K562 (cell line): ENCODE data around the gene ADGRB2. TPM values are rescaled to one million over a fixed set of nuclear protein-coding genes. Genes with fewer than 3 reads are reported as not detected.

Experiments
- BRF1 ChIP-seq: IDR thresholded peaks from 3 replicates; pipeline ENCODE4 v1.6.1; 2011; ENCODE audit warnings: borderline replicate concordance, mild to moderate bottlenecking; ENCODE audit not compliant: insufficient read length; ENCODE audit errors: extremely low read depth
- CREB1 ChIP-seq, 2 experiments: sonication (generic) in 1 of 2; formaldehyde crosslinking in 1 of 2; IDR thresholded peaks; 2 replicates each; pipeline versions ENCODE4 v1.6.1 to v1.8.0; 2012 to 2022; ENCODE audit warnings: inconsistent platforms in 1 of 2, mild to moderate bottlenecking in 1 of 2, missing genetic modification reagents in 1 of 2, moderate library complexity in 1 of 2
- FIP1L1 ChIP-seq: fragments of 200-400 bp; formaldehyde crosslinking; IDR thresholded peaks from 2 replicates; pipeline ENCODE4 v1.6.1; 2018; ENCODE audit warnings: mild to moderate bottlenecking, low read depth, low read length; ENCODE audit not compliant: poor library complexity, severe bottlenecking
- HSF4 ChIP-seq: fragments of 250-450 bp; sonication (Bioruptor Pico); IDR thresholded peaks from 2 replicates; pipeline ENCODE4 v2.1.2; 2022; ENCODE audit warnings: mild to moderate bottlenecking, moderate library complexity, borderline replicate concordance
- JUNB ChIP-seq: fragments of 450-650 bp; formaldehyde crosslinking; conservative IDR thresholded peaks from 2 replicates; pipeline ENCODE4 v1.4.0; 2020; ENCODE audit warnings: mild to moderate bottlenecking
- MCM5 ChIP-seq: fragments of 450-650 bp; IDR thresholded peaks from 2 replicates; pipeline ENCODE4 v1.6.1; 2016; ENCODE audit warnings: low read depth
- NRF1 ChIP-seq, 2 experiments: fragments of 450-650 bp; IDR thresholded peaks in 1 of 2; conservative IDR thresholded peaks in 1 of 2; 2 replicates each; pipeline ENCODE4 v1.6.1; 2014; ENCODE audit warnings: mild to moderate bottlenecking in 2 of 2
- POU5F1 ChIP-seq: fragments of 150-350 bp; IDR thresholded peaks from 2 replicates; pipeline ENCODE4 v1.6.1; 2014; ENCODE audit warnings: borderline replicate concordance, low read length, low read depth, mild to moderate bottlenecking; ENCODE audit not compliant: partially characterized antibody
- RBM34 ChIP-seq: fragments of 200-400 bp; formaldehyde crosslinking; IDR thresholded peaks from 2 replicates; pipeline ENCODE4 v1.6.1; 2018; ENCODE audit warnings: low read length, borderline replicate concordance; ENCODE audit not compliant: insufficient read depth
- SIN3A ChIP-seq, 2 experiments: fragments of 150-350 bp in 1 of 2; IDR thresholded peaks; 2 replicates each; pipeline ENCODE4 v1.6.1; 2011 to 2016; ENCODE audit warnings: borderline replicate concordance in 2 of 2, low read depth in 2 of 2, low read length in 2 of 2, mild to moderate bottlenecking in 2 of 2, moderate library complexity in 2 of 2; ENCODE audit not compliant: control insufficient read depth in 1 of 2
- SRSF1 ChIP-seq: fragments of 200-400 bp; formaldehyde crosslinking; IDR thresholded peaks from 2 replicates; pipeline ENCODE4 v1.6.1; 2017; ENCODE audit warnings: mild to moderate bottlenecking, low read depth, low read length, moderate library complexity
- TOE1 ChIP-seq, 2 experiments: fragments of 450-650 bp in 1 of 2; sonication (generic) in 1 of 2; formaldehyde crosslinking in 1 of 2; IDR thresholded peaks; 2 replicates each; pipeline versions ENCODE4 v1.7.1 to v1.8.0; 2016 to 2022; ENCODE audit warnings: borderline replicate concordance in 2 of 2, mild to moderate bottlenecking in 2 of 2, antibody characterized with exemption in 1 of 2, inconsistent platforms in 1 of 2, low read depth in 1 of 2, missing genetic modification reagents in 1 of 2, moderate library complexity in 1 of 2
- ZNF143 ChIP-seq: sonication (generic); formaldehyde crosslinking; IDR thresholded peaks from 2 replicates; pipeline ENCODE4 v1.9.0; 2022; ENCODE audit warnings: mild to moderate bottlenecking, missing genetic modification reagents
- ZNF212 ChIP-seq: fragments of 450-650 bp; formaldehyde crosslinking; IDR thresholded peaks from 2 replicates; pipeline ENCODE4 v1.4.0; 2020; ENCODE audit warnings: mild to moderate bottlenecking
- ZNF311 ChIP-seq: fragments of 250-450 bp; sonication (Bioruptor Pico); IDR thresholded peaks from 2 replicates; pipeline ENCODE4 v1.4.0; 2020; ENCODE audit warnings: mild to moderate bottlenecking, moderate library complexity
- polyA plus RNA-seq, 8 experiments: library from polyadenylated mRNA; depleted of rRNA in 4 of 8; stranded (reverse) in 5 of 8; unstranded in 3 of 8; fragments of >200 nt; fragmentation: Nextera tagmentation in 2 of 8; fragmentation: Illumina TruSeq in 1 of 8; extraction: Ambion mirVana in 2 of 8; extraction: Trizol in 1 of 8; gene quantifications; 2 replicates each; pipeline versions ENCODE4 v1.2.1 to v1.2.3, GENCODE V29; 2011 to 2014; ENCODE audit warnings: inconsistent platforms in 1 of 8, missing spikeins in 1 of 8
- total RNA-seq, 7 experiments: library from RNA; depleted of rRNA in 6 of 7; stranded (reverse); fragments of >200 nt in 6 of 7; fragmentation: Illumina TruSeq in 2 of 7; extraction: Trizol in 2 of 7; gene quantifications; 2 replicates each; pipeline versions ENCODE4 v1.2.1 to v1.2.3, GENCODE V29; 2011 to 2021; ENCODE audit warnings: low replicate concordance in 1 of 7
- TF ChIP-seq, protein P1 (sequence below): fragments of 250-450 bp; sonication (Bioruptor Pico); IDR thresholded peaks from 2 replicates; pipeline ENCODE4 v1.5.0; 2022; ENCODE audit warnings: mild to moderate bottlenecking
- TF ChIP-seq, protein P2 (sequence below): fragments of 250-450 bp; sonication (Bioruptor Pico); IDR thresholded peaks from 2 replicates; pipeline ENCODE4 v1.4.0; 2020; ENCODE audit warnings: borderline replicate concordance
- TF ChIP-seq, protein P3 (sequence below): sonication (generic); formaldehyde crosslinking; IDR thresholded peaks from 2 replicates; pipeline ENCODE4 v1.8.0; 2022; ENCODE audit warnings: mild to moderate bottlenecking, missing genetic modification reagents

ADGRB2 gene
- total and polyA plus RNA-seq, 9 of the 15 experiments (the other 6 are each of a cell fraction or from before 2014, with no cell fraction given) = 0.04 to 0.23 (median 0.20) TPM; not detected in 2

DNA sequence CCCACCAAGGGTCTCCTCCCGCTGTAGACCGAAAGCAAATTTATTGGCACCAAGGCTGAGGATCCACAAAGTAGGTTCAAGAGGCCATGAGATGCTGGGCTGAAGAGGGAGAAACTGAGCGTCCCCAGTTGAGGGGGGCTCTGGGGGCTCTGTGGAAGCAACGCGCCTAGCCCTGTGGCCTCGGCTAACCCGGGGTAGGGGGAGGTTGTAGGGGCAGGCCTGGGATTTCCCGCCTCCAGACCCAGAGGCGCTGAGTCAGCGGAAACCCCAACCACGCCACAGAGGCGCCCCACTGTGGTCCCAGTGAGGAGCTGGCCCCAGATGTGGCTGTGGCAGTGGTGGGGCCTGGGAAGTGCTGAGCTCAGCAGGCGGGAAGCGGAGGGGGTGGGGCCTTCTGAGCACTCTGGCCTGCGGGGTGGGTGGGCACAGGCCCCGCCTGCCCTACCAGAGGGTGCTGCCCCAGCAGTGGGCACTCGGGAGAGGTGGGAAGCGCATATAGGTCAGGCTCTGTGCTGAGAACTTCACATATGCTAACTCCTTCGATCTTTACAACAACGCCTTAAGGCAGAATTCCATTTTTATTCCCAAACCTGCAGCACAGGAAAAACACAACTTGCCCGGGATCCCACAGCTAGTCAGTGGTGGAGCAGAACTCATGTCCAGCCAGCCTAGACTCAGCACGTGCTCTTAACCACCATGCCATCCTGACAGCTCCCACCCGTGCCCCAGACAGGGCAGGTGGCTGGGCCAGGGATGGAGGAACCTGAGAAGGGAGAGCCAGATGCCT lies 58.9 kb downstream of the ADGRB2 start (continued):
- TF ChIP-seq CREB1 (IDR thresholded peaks at IDR 0.05) (no peak), CREB1 (CRISPR knock-in tag; IDR thresholded peaks at IDR 0.05) (no peak), MCM5 (no peak), SIN3A (IDR thresholded peaks at IDR 0.05; ENCODE audit: borderline replicate concordance in 2 of 2, control insufficient read depth in 1 of 2, low read depth in 2 of 2, low read length in 2 of 2) (no peak), FIP1L1 (no peak), ZNF143 (CRISPR knock-in tag) (no peak), RBM34 (no peak), ZNF212 (no peak), POU5F1 (no peak), ZNF311 (no peak), SRSF1 (no peak), HSF4 (CRISPR knock-in tag) (no peak), JUNB (CRISPR knock-in tag) (no peak), TOE1 (IDR thresholded peaks at IDR 0.05; ENCODE audit: borderline replicate concordance) (peak; percentile 42; the same call in 1 of the 2 replicates), TOE1 (CRISPR knock-in tag; IDR thresholded peaks at IDR 0.05; ENCODE audit: borderline replicate concordance, low read depth) (no peak), NRF1 (conservative IDR thresholded peaks at IDR 0.05 in 1 of 2, IDR thresholded peaks at IDR 0.05 in 1 of 2) (no peak), BRF1 (no peak)
- TF ChIP-seq, protein P1, sequence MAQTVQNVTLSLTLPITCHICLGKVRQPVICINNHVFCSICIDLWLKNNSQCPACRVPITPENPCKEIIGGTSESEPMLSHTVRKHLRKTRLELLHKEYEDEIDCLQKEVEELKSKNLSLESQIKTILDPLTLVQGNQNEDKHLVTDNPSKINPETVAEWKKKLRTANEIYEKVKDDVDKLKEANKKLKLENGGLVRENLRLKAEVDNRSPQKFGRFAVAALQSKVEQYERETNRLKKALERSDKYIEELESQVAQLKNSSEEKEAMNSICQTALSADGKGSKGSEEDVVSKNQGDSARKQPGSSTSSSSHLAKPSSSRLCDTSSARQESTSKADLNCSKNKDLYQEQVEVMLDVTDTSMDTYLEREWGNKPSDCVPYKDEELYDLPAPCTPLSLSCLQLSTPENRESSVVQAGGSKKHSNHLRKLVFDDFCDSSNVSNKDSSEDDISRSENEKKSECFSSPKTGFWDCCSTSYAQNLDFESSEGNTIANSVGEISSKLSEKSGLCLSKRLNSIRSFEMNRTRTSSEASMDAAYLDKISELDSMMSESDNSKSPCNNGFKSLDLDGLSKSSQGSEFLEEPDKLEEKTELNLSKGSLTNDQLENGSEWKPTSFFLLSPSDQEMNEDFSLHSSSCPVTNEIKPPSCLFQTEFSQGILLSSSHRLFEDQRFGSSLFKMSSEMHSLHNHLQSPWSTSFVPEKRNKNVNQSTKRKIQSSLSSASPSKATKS (CRISPR knock-in tag) = no peak
- TF ChIP-seq, protein P2, sequence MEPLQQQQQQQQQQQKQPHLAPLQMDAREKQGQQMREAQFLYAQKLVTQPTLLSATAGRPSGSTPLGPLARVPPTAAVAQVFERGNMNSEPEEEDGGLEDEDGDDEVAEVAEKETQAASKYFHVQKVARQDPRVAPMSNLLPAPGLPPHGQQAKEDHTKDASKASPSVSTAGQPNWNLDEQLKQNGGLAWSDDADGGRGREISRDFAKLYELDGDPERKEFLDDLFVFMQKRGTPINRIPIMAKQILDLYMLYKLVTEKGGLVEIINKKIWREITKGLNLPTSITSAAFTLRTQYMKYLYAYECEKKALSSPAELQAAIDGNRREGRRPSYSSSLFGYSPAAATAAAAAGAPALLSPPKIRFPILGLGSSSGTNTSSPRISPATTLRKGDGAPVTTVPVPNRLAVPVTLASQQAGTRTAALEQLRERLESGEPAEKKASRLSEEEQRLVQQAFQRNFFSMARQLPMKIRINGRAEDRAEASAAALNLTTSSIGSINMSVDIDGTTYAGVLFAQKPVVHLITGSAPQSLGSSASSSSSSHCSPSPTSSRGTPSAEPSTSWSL (CRISPR knock-in tag) = no peak
- TF ChIP-seq, protein P3, sequence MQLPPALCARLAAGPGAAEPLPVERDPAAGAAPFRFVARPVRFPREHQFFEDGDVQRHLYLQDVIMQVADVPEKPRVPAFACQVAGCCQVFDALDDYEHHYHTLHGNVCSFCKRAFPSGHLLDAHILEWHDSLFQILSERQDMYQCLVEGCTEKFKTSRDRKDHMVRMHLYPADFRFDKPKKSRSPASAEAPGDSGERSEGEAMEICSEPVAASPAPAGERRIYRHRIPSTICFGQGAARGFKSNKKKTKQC = 0 out of 2 replicates have a peak, but pooled peaks have one; percentile 30
